ENCODE data around the gene ADAMTS16. TPM values are rescaled to one million over a fixed set of nuclear protein-coding genes. Genes with fewer than 3 reads are reported as not detected.

ADAMTS16 gene
- total and polyA plus RNA-seq, 9 of the 15 experiments (the other 6 are each of a cell fraction or from before 2014, with no cell fraction given): not detected

DNA sequence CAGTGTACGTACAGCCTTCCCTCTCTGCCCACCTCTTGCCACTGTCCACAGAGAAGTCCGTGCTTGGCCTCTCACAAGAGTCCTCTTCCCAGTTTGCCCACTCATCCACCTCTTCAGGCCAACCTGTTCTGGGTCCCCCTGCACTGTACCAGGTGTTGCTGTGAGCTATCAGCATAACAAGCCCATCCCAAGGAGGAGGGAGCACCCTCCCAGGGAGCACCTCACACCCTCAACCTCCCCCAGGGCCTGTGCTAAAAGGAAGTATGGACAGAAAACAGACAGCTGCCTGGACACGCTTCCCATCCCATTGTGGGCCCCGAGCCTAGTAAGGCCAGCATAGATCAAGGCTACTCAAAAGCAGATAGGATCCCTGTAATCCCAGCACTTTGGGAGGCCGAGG lies 168.2 kb downstream of the ADAMTS16 start:
- intact Hi-C loops (cut with micrococcal nuclease): no loop called here
- no peak for FAIRE-seq
- no TSS peak for BruUV-seq (replicated peaks)

More for the DNA sequence above, 168.2 kb downstream of the ADAMTS16 start:
- in situ Hi-C loops (cut with MboI): no loop called here
- Histone ChIP-seq H3K9me1 (ENCODE audit: control insufficient read depth, insufficient read depth, low read length) (no peaks in the 10 kb centered on the region), H3K4me2 (ENCODE audit: insufficient read depth, low read length) (no peak overlapping the region), H3K4me3 (no peak overlapping the region), H4K20me1 (replicated peaks; ENCODE audit: control insufficient read depth, insufficient read depth, low read length) (peaks cover 6% of the 10 kb centered on the region; the same call in 1 of the 2 replicates), H3K27ac (ENCODE audit: extremely low read depth, low read depth, low read length) (no peak overlapping the region), H2AFZ (ENCODE audit: low read depth, low read length) (no peak overlapping the region), H3K79me2 (ENCODE audit: control insufficient read depth, insufficient read depth, low read length) (no peaks in the 10 kb centered on the region), H3K27me3 (ENCODE audit: control insufficient read depth in 2 of 2, insufficient read depth in 2 of 2, low read length in 2 of 2) (peaks cover 7 to 56% of the 10 kb centered on the region in 2 experiments; a peak in 3 of 5 replicates), H3K9me3 (replicated peaks; ENCODE audit: control insufficient read depth, insufficient read depth, low read depth, low read length) (no peaks in the 10 kb centered on the region), H3K36me3 (ENCODE audit: control insufficient read depth, insufficient read depth, low read length) (no peaks in the 10 kb centered on the region), H3K4me1 (replicated peaks in 1 of 2; ENCODE audit: control insufficient read depth in 2 of 2, insufficient read depth in 2 of 2, low read length in 2 of 2) (no peaks in the 10 kb centered on the region), H3K9ac (ENCODE audit: insufficient read depth in 1 of 2, low read depth in 2 of 2, low read length in 2 of 2) (no peak overlapping the region)
- CTCF ChIA-PET (ENCODE audit: low intra/inter-chr PET ratio): no interaction called here
- no peak for ATAC-seq
- DNase-seq (ENCODE audit: extremely low read depth in 1 of 4, low spot score in 3 of 4): no peak
- POLR2A ChIA-PET: no interaction called here
- 0% methylated on average over 5 of the region's 5 CpGs for WGBS (ENCODE audit: insufficient coverage, low coverage, missing lambda C conversion rate)
- TF ChIP-seq ZNF143 (CRISPR knock-in tag; IDR thresholded peaks at IDR 0.05) (no peak), HSF4 (CRISPR knock-in tag; IDR thresholded peaks at IDR 0.05; ENCODE audit: borderline replicate concordance) (no peak), SMARCB1 (IDR thresholded peaks at IDR 0.05; ENCODE audit: insufficient read length, low read depth) (no peak), ZFP30 (CRISPR knock-in tag; IDR thresholded peaks at IDR 0.05; ENCODE audit: borderline replicate concordance) (no peak), ZNF263 (CRISPR knock-in tag; IDR thresholded peaks at IDR 0.05; ENCODE audit: borderline replicate concordance) (peak; percentile 90), ZNF830 (CRISPR knock-in tag; IDR thresholded peaks at IDR 0.05) (no peak)
- TF ChIP-seq, protein P1, sequence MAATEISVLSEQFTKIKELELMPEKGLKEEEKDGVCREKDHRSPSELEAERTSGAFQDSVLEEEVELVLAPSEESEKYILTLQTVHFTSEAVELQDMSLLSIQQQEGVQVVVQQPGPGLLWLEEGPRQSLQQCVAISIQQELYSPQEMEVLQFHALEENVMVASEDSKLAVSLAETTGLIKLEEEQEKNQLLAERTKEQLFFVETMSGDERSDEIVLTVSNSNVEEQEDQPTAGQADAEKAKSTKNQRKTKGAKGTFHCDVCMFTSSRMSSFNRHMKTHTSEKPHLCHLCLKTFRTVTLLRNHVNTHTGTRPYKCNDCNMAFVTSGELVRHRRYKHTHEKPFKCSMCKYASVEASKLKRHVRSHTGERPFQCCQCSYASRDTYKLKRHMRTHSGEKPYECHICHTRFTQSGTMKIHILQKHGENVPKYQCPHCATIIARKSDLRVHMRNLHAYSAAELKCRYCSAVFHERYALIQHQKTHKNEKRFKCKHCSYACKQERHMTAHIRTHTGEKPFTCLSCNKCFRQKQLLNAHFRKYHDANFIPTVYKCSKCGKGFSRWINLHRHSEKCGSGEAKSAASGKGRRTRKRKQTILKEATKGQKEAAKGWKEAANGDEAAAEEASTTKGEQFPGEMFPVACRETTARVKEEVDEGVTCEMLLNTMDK (IDR thresholded peaks at IDR 0.05; ENCODE audit: borderline replicate concordance, insufficient read depth, low read depth, low read length, poor library complexity, severe bottlenecking): no peak
